Naive B cell (primary cell): ENCODE data around the gene RTN4RL1. TPM values are rescaled to one million over a fixed set of nuclear protein-coding genes. Genes with fewer than 3 reads are reported as not detected.

Source experiments
- ATAC-seq, 2 donors: fragments of 150-1000 bp; cut with Tn5 transposase; 2 replicates each; pipeline ENCODE4 v1.10.0; 2021; ENCODE audit warnings: low read depth in 2 of 2, mild to moderate bottlenecking in 2 of 2, moderate library complexity in 2 of 2
- DNase-seq: peaks from one replicate; pipeline ENCODE4 v3.0.0; 2022
- H3K27ac Mint-ChIP-seq, 6 donors: one replicate each; pipeline ENCODE4 v1.8.0; 2020 to 2022; ENCODE audit warnings: mild to moderate bottlenecking in 6 of 6, mixed read lengths in 6 of 6, moderate library complexity in 5 of 6, inconsistent platforms in 2 of 6
- H3K27me3 Mint-ChIP-seq, 3 donors: one replicate each; pipeline ENCODE4 v1.8.0; 2021 to 2022; ENCODE audit warnings: mixed read lengths in 3 of 3, mild to moderate bottlenecking in 1 of 3
- H3K36me3 Mint-ChIP-seq, 2 donors: one replicate each; pipeline ENCODE4 v1.8.0; 2020 to 2022; ENCODE audit warnings: mixed read lengths in 2 of 2, inconsistent platforms in 1 of 2, mild to moderate bottlenecking in 1 of 2
- H3K4me1 Mint-ChIP-seq, 3 donors: one replicate each; pipeline ENCODE4 v1.8.0; 2020 to 2022; ENCODE audit warnings: mixed read lengths in 3 of 3, inconsistent platforms in 1 of 3, mild to moderate bottlenecking in 1 of 3, moderate library complexity in 1 of 3
- H3K4me3 Mint-ChIP-seq, 8 donors: one replicate each; pipeline ENCODE4 v1.8.0; 2020 to 2022; ENCODE audit warnings: mild to moderate bottlenecking in 8 of 8, mixed read lengths in 8 of 8, moderate library complexity in 8 of 8, inconsistent platforms in 2 of 8
- H3K9me3 Mint-ChIP-seq, 7 donors: one replicate each; pipeline ENCODE4 v1.8.0; 2020 to 2022; ENCODE audit warnings: mixed read lengths in 7 of 7, mild to moderate bottlenecking in 5 of 7, inconsistent platforms in 2 of 7, moderate library complexity in 1 of 7
- polyA plus RNA-seq, 6 donors: library from polyadenylated mRNA; unstranded; fragments of 300-500 nt; fragmentation: Illumina TruSeq; gene quantifications; one replicate each; pipeline ENCODE4 v1.2.3, GENCODE V29; 2021; ENCODE audit warnings: low read depth in 6 of 6

The RTN4RL1 gene
- polyA plus RNA-seq, 6 donors from 2014 or later: not detected

DNA sequence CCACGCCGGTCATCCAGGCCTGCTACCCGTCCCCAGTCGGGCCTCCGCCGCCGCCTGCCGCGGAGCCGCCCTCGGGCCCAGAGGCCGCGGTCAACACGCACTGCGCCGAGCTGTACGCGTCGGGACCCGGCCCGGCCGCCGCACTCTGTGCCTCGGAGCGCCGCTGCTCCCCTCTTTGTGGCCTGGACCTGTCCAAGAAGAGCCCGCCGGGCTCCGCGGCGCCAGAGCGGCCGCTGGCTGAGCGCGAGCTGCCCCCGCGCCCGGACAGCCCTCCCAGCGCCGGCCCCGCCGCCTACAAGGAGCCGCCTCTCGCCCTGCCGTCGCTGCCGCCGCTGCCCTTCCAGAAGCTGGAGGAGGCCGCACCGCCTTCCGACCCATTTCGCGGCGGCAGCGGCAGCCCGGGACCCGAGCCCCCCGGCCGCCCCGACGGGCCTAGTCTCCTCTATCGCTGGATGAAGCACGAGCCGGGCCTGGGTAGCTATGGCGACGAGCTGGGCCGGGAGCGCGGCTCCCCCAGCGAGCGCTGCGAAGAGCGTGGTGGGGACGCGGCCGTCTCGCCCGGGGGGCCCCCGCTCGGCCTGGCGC is 32.1 kb upstream of the RTN4RL1 start:
- ATAC-seq (no peak), DNase-seq (no peak)
- no peaks in the 10 kb centered on the region for H3K9me3 Mint-ChIP-seq
- peaks cover 6 to 7% of the 10 kb centered on the region in 2 donors for H3K36me3 Mint-ChIP-seq
- H3K27ac Mint-ChIP-seq: no peak overlapping the region
- H3K27me3 Mint-ChIP-seq: peaks cover 5 to 21% (median 10%) of the 10 kb centered on the region in 3 donors
- peaks cover 28 to 36% (median 30%) of the 10 kb centered on the region in 3 donors for H3K4me1 Mint-ChIP-seq
- H3K4me3 Mint-ChIP-seq: peak overlapping the region in 1 of 8 donors; percentile 73

DNA sequence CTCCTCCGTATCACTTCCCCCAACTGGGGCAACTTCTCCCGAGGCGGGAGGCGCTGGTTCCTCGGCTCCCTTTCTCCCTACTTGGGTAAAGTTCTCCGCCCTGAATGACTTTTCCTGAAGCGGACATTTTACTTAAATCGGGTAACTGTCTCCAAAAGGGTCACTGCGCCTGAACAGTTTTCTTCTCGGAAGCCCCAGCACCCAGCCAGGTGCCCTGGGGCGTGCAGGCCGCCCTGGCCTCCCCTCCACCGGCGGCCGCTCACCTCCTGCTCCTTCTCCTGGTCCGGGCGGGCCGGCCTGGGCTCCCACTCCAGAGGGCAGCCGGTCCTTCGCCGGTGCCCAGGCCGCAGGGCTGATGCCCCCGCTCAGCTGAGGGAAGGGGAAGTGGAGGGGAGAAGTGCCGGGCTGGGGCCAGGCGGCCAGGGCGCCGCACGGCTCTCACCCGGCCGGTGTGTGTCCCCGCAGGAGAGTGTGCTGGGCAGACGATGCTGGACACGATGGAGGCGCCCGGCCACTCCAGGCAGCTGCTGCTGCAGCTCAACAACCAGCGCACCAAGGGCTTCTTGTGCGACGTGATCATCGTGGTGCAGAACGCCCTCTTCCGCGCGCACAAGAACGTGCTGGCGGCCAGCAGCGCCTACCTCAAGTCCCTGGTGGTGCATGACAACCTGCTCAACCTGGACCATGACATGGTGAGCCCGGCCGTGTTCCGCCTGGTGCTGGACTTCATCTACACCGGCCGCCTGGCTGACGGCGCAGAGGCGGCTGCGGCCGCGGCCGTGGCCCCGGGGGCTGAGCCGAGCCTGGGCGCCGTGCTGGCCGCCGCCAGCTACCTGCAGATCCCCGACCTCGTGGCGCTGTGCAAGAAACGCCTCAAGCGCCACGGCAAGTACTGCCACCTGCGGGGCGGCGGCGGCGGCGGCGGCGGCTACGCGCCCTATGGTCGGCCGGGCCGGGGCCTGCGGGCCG is 31.4 kb upstream of the RTN4RL1 start:
- peaks cover 31 to 41% (median 37%) of the 10 kb centered on the region in 3 donors for H3K4me1 Mint-ChIP-seq
- ATAC-seq (no peak), DNase-seq (no peak)
- peaks cover 0 to 1% (median 0%) of the 10 kb centered on the region in 7 donors for H3K9me3 Mint-ChIP-seq
- H3K27ac Mint-ChIP-seq: peak overlapping the region in 1 of 6 donors; percentile 26
- H3K27me3 Mint-ChIP-seq: peaks cover 5 to 29% (median 18%) of the 10 kb centered on the region in 3 donors
- H3K4me3 Mint-ChIP-seq: peak overlapping the region; percentile 62 to 91 (median 76)
- peaks cover 0 to 7% of the 10 kb centered on the region in 2 donors for H3K36me3 Mint-ChIP-seq

DNA sequence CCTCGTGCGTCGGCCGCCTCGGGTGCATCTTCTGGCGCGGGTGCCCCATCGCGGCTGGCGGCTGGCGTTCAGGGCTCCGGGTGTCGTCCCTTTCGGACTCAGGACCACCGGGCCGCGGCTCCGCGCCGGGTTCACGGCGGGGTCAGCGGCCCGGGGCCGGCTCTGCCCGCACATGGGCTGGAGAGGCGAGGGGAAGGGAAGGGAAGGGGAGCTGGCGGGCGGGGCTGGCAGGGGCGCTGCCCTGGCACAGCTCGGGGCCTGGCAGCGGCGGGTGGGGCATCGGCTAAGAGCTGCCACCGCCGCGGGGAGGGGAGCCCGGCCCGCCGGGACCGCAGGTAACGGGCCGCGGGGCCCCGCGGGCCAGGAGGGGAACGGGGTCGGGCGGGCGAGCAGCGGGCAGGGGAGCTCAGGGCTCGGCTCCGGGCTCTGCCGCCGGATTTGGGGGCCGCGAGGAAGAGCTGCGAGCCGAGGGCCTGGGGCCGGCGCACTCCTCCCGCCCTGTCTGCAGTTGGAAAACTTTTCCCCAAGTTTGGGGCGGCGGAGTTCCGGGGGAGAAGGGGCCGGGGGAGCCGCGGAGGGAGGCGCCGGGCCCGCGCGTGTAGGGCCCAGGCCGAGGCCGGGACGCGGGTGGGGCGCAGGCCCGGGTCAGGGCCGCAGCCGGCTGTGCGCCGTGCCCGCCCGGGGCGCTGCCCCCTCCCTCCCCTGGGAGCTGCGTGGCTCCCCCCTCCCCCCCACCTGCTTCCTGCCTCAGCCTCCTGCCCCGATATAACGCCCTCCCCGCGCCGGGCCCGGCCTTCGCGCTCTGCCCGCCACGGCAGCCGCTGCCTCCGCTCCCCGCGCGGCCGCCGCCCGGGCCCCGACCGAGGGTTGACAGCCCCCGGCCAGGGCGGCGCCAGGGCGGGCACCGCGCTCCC is 30.4 kb upstream of the RTN4RL1 start:
- Mint-ChIP-seq H3K27ac (peak overlapping the region in 1 of 6 donors; percentile 70), H3K27me3 (peaks cover 5 to 33% (median 22%) of the 10 kb centered on the region in 3 donors), H3K4me3 (peak overlapping the region in 6 of 8 donors; percentile 69 to 91 (median 78)), H3K36me3 (peaks cover 0 to 3% of the 10 kb centered on the region in 2 donors), H3K9me3 (peaks cover 0 to 1% (median 0%) of the 10 kb centered on the region in 7 donors), H3K4me1 (peaks cover 30 to 39% (median 38%) of the 10 kb centered on the region in 3 donors)
- DNase-seq (no peak), ATAC-seq (no peak)

DNA sequence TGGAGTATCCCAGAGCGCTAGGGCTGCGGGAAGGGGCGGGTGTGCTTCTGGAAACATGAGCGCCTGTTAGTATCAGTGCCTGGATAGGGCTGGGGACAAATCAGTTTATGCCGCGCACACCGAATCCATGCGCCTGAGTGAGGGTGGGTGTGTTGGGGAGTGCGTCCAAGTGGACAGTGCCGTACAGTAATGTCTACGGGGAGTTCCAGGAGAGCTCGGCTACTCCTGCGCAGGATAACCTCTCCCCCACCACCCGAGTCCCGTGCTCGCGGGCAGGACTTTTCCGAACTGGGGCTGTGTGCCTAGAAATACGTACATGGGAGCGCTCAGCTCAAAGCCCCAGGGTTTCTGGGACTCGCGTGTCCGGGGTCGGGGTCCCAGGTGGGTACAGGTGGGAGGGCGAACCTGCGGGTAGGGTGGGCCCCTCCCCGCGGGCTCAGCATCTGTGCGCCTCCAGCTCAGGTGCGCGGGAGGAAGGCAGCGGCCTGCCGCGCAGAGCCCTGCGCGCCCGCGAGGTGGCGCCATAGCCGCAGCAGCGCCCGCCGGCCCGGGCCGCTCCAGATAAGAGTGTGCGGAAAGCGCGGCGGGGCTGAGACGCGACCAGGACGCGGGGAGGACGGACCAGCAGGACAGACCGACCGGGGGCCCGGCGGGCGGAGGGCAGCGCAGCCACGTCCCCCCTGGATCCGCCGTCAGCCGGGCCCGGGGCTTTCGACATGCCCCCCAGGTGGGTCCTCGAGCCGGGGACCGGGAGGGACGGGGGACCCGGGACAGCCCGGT is 29.6 kb upstream of the RTN4RL1 start, which contains the start of gene HIC1:
Gene HIC1, plus strand, starts transcription at position 592 of the 780 bp plus-strand sequence. CDS start 1,588 bp downstream, outside the sequence.
- Mint-ChIP-seq H3K9me3 (peaks cover 0 to 1% (median 0%) of the 10 kb centered on the region in 7 donors), H3K27ac (peak within 1 kb of the TSS in 5 of 6 donors; percentile 47 to 86 (median 70)), H3K4me3 (peak within 1 kb of the TSS; percentile 62 to 82 (median 73)), H3K36me3 (no peaks in the 10 kb centered on the region), H3K27me3 (peaks cover 5 to 24% (median 19%) of the 10 kb centered on the region in 3 donors), H3K4me1 (peaks cover 21 to 34% (median 30%) of the 10 kb centered on the region in 3 donors)
- ATAC-seq: peak; percentile 48 to 52
- DNase-seq: peak; percentile 79

DNA sequence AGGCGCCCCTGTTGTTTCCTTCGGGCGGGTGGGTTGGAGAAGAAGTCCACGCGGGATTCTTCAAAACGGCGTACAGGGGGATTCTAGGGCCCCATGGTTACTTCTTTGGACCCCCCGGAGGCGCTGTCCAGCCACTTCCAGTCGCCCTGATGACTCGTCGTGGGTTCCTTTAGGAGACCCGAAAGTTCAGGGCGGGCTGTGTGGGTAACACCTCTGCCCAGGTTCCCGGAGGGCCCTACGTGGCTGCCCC is 29.1 kb upstream of the RTN4RL1 start:
- Mint-ChIP-seq H3K4me3 (peak overlapping the region in 7 of 8 donors; percentile 62 to 79 (median 70)), H3K4me1 (peaks cover 19 to 31% (median 29%) of the 10 kb centered on the region in 3 donors), H3K27ac (peak overlapping the region in 5 of 6 donors; percentile 47 to 86 (median 70)), H3K36me3 (no peaks in the 10 kb centered on the region), H3K9me3 (peaks cover 0 to 1% (median 0%) of the 10 kb centered on the region in 7 donors), H3K27me3 (peaks cover 5 to 19% (median 19%) of the 10 kb centered on the region in 3 donors)
- ATAC-seq: no peak
- DNase-seq: no peak

DNA sequence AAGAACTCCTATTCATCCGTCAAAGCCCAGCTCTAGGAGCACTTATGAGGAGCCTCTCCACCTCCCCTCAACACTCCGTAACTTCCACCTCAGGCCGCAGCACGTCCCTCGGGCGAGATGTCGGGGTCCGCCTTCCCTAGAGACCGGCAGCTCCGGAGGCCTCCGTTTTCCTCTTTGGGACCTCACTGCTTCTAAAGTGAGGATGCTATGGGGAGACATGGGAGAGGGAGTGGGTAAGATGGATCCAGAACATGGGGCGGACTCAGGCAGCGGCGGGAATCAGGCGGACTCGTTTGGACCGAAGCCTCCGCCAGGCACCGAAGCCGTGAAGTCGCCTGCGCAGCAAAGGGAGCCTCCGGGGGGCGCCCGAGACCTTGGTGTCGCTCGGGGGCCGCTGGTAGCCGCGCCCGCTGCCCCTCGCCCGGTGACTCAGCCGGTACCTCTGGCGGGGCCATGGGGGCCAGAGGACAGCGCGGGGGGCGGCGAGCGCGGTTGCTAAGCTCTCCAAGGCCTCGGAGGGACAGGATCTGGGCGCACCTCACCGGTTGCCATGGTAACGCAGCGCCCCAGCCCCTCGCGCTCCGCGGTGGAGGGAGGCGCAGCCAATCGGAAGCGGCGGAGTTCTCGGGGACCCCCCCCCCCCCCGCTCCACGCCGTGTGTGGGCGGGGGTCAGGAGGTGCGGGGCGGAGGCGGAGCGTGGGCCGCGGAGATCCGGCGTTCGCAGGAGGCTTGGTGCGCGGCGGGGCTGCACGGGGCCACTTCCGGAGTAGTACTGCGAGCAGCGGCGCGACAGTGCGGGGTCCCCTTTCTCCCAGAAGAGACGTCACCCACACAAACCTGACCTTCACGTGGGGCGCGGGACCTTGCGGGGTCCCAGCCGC is 28.5 kb upstream of the RTN4RL1 start:
- no peaks in the 10 kb centered on the region for H3K36me3 Mint-ChIP-seq
- H3K27ac Mint-ChIP-seq: peak overlapping the region in 5 of 6 donors; percentile 70 to 94 (median 77)
- peaks cover 24 to 32% (median 31%) of the 10 kb centered on the region in 3 donors for H3K4me1 Mint-ChIP-seq
- DNase-seq (peak; percentile 66), ATAC-seq (peak; percentile 6)
- H3K4me3 Mint-ChIP-seq: peak overlapping the region; percentile 70 to 87 (median 79)
- peaks cover 5 to 21% (median 19%) of the 10 kb centered on the region in 3 donors for H3K27me3 Mint-ChIP-seq
- H3K9me3 Mint-ChIP-seq: peaks cover 0 to 1% (median 0%) of the 10 kb centered on the region in 7 donors

DNA sequence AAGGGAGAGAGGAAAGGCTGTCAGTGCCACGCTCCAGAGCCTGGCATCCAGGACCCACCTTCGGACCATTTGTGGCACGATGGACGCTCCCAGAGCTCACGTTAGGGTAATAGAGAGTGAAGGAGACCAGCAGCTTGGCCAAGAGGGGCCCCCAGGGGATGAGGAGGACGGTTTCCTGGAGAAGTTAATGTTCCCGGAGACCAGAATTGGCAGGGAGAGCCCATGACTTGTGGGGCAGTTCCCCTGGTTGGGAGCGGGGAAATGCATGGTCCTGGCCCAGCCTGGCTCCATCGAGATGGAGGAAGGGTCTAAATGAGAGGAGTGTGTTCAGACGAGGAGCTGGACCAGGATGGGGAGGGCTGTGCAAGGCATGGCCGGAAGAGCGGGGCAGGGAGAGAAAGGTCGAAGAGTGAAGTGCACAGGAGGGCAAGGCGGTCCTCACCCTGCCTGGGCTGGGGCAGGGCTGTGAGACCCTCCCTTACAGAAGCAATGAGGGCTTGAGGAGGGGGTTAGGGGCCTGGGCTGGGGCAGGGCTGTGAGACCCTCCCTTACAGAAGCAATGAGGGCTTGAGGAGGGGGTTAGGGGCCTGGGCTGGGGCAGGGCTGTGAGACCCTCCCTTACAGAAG is 26.9 kb upstream of the RTN4RL1 start:
- Mint-ChIP-seq H3K4me3 (peak overlapping the region in 6 of 8 donors; percentile 22 to 77 (median 48)), H3K9me3 (peaks cover 0 to 1% (median 0%) of the 10 kb centered on the region in 7 donors), H3K27me3 (peaks cover 5 to 30% (median 27%) of the 10 kb centered on the region in 3 donors), H3K27ac (peak overlapping the region; percentile 4 to 96 (median 66)), H3K36me3 (no peaks in the 10 kb centered on the region), H3K4me1 (peaks cover 29 to 35% (median 32%) of the 10 kb centered on the region in 3 donors)
- DNase-seq: no peak
- ATAC-seq: no peak

DNA sequence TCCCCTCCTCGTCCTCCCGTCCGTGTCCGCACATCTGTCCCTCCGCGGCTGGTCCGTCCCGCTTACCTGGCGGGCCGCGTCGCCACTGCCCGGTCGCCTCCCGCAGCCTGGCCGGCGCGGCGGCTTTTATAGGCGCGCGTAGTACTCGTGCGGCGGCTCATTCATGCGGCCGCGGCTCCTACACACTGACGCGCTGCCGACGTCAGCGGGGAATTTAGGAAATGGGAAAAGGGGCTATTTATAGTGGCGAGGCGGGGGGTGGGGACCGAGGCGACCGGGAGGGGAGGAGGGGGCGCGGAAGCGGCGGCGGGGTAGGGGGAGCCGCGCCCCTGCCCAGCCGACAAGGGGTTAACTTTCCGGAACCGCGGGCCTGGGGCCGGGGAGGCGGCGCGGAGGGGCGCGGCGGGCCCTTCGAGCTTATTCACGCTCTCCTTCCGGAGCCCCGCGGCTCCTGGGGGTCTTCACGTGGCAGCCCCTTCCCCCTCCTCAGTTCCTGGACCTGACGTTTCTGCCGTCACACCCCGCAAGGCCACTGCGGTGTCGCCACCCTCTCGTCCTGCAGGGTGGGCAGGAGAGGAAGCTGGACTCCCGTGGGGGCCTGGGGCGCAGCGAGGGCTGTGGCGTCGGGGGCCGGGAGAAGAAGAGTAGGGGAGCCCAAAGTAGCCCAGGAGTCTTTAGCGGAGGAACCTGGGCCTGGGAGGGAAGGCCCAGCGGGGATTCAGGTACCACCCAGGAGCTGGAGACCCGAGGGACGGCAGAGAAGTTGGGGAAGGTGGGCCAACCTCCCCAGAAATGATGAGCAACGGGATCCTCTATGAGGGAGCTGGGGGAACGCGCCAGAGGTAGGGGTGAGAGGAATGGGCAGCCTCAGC is 26.2 kb upstream of the RTN4RL1 start:
- ATAC-seq: no peak

DNA sequence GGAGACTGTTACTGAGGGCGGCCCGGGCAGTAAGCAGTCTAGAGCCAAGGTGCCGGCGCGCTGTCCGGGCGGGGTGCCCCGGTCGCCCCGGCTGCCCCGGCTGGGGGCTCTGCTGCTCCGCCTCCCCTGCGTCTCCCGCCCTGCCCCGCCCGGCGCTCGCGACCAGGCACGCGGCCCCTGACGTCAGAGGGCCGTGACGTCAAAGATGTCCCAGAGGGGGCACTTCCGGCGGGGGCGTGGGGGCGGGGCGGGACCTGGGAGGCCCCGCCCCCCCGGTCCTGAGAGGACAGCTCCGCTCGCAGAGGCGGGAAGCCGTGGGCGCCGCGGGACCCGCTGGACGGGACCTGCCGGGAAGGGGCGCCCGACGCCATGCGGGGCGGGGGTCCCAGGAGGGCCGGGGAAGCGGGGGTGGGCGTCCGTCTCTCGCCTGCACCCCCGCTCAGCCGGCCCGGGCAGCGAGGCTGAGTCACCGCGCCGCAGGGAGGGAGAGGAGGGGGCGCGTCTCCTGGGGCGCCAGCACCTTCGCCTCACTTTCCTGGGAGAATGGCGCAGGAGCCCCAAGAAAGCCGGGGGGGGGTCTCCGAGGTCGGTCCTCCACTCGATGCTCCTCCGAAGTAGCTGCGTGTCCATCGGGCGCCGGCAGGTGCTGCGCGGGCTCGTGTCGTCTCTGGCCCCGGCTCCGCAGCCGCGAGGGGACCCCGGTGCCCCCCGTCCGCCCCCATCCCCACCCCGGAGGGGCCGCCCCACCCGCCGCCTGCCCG is 25.3 kb upstream of the RTN4RL1 start:
- H3K27me3 Mint-ChIP-seq: peaks cover 5 to 30% (median 27%) of the 10 kb centered on the region in 3 donors
- peaks cover 0 to 1% (median 0%) of the 10 kb centered on the region in 7 donors for H3K9me3 Mint-ChIP-seq
- H3K4me1 Mint-ChIP-seq: peaks cover 29 to 32% (median 32%) of the 10 kb centered on the region in 3 donors
- ATAC-seq (peak; percentile 35 to 38), DNase-seq (no peak)
- H3K36me3 Mint-ChIP-seq: no peaks in the 10 kb centered on the region
- peak overlapping the region in 1 of 8 donors; percentile 68 for H3K4me3 Mint-ChIP-seq
- H3K27ac Mint-ChIP-seq: peak overlapping the region in 1 of 6 donors; percentile 4

More for the DNA sequence above, 26.2 kb upstream of the RTN4RL1 start:
- Mint-ChIP-seq H3K4me3 (peak overlapping the region in 6 of 8 donors; percentile 22 to 77 (median 48)), H3K4me1 (peaks cover 29 to 32% (median 32%) of the 10 kb centered on the region in 3 donors), H3K9me3 (peaks cover 0 to 1% (median 0%) of the 10 kb centered on the region in 7 donors), H3K27ac (peak overlapping the region; percentile 4 to 96 (median 88)), H3K36me3 (no peaks in the 10 kb centered on the region), H3K27me3 (peaks cover 5 to 30% (median 27%) of the 10 kb centered on the region in 3 donors)
- peak; percentile 14 for DNase-seq
